ENCODE data around the gene HYAL3. TPM values are rescaled to one million over a fixed set of nuclear protein-coding genes. Genes with fewer than 3 reads are reported as not detected.

Gene HYAL3, protein sequence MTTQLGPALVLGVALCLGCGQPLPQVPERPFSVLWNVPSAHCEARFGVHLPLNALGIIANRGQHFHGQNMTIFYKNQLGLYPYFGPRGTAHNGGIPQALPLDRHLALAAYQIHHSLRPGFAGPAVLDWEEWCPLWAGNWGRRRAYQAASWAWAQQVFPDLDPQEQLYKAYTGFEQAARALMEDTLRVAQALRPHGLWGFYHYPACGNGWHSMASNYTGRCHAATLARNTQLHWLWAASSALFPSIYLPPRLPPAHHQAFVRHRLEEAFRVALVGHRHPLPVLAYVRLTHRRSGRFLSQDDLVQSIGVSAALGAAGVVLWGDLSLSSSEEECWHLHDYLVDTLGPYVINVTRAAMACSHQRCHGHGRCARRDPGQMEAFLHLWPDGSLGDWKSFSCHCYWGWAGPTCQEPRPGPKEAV
- total RNA-seq (2022; extraction: Qiagen RNA extraction): 7.6 to 9.9 TPM (median 8.9 TPM) in 5 replicates

DNA sequence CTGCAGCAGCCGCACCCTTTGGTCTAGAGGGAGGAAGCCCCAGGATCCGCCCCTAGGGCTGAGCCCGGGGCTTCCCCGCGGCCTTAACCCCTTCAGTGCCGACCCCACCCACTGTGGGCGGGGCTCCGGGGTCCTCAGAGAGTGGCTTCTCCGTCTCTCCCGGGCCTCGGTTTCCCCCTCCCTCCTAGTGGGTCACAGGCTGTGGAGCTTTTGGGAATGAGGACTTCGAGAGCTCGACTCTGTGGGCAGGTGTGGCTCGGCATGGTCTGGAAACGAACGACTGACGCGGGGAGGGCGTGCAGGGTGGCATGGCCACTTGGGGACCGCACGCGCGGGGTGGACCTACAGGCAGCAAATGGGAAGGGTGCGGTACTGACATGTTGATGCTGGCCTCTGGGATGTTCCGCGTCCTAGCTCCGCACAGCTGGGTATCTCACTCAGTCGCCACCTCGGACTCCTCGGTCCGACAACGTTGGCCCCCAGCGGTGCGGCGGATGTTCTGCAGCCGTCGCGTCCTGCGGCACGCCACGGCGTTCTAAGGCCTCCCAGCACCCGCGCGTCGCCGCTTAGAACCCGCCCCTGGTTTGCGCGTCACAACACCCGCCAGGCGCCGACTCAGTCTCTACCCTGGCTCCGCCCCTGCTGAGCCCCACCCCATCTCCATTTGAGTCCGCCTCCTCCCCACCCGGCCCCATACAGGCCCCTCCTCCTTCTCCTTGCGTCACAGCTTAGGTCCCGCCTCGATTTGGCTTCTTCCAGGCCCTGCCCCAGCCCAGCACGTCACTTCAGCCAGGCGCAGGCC lies at the start of gene HYAL3, which contains the start of gene NAA80:
Gene HYAL3, minus strand, starts transcription at position 570 of the 802 bp plus-strand sequence. CDS start 3,803 bp downstream, outside the sequence.
Gene NAA80, minus strand, starts transcription at position 570 of the 802 bp plus-strand sequence. CDS start 1,942 bp downstream, outside the sequence.

DNA sequence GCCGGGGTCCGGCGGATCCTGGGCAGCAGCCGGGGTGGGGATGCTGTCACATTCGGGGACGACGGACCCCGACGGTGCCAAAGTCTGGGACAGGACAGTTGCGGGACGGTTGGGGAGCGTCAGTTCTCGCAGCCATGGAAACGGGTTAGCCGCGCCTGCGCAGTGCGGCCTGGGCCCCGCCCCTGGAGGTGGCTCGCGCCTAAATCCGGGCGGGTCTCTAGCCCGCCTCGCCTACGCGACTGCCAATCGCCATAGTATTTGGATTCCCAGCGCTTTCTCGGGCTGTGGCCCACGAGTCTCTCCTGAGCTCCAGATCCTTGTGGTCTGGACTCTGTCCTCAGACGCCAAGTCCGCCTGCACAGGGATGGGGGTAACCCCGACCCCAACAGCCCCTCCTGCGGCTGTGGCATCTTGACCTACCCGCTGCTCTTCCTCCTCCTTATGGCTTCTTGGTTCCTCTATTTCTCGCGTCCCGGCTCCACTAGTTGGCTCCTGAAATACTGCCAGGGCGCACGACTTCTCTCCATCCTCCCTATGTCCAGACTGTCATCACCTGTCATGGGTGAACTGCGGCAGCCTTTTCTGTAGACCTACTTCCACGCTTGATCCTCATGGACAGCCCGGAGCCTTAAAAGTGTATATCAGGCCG lies 46.5 kb upstream of the HYAL3 start, which contains the start of gene ZMYND10:
Gene ZMYND10, minus strand, starts transcription at position 147 of the 649 bp plus-strand sequence. CDS start 153 bp downstream, outside the sequence.

DNA sequence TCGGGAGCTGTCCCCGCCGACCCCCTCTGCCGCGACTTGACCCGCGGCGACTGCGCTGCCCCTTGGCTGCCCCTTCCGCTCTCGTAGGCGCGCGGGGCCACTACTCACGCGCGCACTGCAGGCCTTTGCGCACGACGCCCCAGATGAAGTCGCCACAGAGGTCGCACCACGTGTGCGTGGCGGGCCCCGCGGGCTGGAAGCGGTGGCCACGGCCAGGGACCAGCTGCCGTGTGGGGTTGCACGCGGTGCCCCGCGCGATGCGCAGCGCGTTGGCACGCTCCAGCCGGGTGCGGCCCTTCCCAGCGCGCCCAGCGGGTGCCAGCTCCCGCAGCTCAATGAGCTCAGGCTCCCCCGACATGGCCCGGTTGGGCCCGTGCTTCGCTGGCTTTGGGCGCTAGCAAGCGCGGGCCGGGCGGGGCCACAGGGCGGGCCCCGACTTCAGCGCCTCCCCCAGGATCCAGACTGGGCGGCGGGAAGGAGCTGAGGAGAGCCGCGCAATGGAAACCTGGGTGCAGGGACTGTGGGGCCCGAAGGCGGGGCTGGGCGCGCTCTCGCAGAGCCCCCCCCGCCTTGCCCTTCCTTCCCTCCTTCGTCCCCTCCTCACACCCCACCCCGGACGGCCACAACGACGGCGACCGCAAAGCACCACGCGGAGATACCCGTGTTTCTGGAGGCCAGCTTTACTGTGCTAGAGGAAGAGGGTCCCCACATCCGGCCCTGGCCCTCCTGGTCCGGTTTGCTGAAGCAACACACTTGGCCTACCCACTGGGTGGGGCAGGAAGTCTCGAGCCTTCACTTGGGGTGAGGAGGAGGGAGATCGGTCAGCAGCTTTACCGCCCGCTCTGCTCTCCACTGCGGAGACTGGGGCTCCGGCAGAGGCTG lies 41.5 kb upstream of the HYAL3 start, which contains the start of gene RASSF1:
Gene RASSF1, minus strand, starts transcription at position 389 of the 882 bp plus-strand sequence. Its CDS starts 31 bp downstream, at position 358.

DNA sequence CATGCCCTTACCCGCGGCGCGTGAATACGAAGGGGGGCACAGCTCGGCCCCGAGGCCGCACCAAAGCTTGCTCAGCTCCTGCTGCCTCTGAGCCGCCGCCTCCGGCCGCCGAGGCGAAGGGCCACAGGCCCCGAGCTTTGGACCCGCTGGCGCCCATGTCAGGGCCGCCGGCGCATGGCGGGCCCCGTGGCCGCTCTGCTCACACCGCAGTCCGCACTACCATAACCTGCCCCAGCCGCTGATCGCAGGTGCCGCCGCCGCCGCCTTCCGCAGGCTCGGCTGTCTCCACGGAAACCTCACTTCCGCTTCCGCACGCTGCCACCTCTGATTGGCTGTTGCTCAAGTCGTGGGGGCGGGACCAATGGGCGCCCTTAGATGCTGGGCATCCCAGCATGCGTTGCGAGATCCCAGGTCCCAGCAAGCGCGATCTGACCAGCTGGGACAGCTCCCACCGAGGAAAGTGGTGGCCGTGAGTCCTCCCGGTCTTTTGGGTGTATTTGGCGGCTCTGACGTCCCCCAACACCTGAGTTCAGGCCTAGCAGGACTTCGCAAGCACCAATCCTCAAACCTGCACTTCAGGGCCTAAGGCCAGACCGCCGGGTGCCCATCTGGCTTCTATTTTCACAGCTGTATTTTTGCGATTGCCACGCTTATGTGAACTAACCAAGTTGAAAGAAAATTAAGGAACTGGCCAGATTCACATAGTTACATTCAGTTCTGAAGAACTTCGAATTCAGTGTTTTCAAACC lies 28.9 kb upstream of the HYAL3 start, which contains the start of gene TUSC2:
Gene TUSC2, minus strand, starts transcription at position 281 of the 749 bp plus-strand sequence. Its CDS starts 124 bp downstream, at position 157.

DNA sequence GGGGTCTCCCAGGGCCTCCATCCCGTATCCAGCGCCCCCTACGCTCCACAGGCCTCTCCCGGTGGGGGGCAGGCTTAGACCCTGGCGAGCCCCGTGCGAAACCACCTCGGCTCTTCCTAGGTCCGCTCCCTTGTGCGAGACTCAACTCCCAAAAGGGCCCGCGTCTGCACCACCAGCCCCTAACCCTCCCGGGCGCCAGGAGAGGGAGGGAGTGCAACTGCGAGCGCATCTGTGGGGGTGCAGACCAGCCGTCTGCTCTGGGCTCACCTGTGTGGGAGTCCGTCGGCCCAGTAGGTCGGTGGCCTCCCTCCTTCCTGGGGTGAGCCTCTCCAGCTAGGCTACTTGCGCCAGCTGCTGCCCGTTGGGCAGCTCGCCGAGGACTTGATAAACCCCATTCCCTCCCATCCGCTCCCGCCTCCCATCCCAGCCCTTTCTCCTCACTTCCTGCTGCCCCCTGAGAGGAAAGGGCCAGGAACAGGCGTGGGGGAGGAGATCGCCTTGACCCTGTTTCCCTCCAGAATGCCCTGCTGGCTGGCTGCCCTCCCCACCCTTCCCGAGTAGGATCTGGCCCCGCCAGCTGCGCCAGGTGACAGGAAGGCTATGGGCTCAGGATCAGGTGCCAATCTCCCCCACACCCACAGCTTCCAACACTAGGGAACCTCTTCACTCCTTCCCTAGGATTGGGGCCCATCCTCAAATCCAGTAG lies 23.3 kb upstream of the HYAL3 start, which contains the start of gene HYAL2:
Gene HYAL2, minus strand, starts transcription at position 360 of the 706 bp plus-strand sequence. CDS start 2,256 bp downstream, outside the sequence.

DNA sequence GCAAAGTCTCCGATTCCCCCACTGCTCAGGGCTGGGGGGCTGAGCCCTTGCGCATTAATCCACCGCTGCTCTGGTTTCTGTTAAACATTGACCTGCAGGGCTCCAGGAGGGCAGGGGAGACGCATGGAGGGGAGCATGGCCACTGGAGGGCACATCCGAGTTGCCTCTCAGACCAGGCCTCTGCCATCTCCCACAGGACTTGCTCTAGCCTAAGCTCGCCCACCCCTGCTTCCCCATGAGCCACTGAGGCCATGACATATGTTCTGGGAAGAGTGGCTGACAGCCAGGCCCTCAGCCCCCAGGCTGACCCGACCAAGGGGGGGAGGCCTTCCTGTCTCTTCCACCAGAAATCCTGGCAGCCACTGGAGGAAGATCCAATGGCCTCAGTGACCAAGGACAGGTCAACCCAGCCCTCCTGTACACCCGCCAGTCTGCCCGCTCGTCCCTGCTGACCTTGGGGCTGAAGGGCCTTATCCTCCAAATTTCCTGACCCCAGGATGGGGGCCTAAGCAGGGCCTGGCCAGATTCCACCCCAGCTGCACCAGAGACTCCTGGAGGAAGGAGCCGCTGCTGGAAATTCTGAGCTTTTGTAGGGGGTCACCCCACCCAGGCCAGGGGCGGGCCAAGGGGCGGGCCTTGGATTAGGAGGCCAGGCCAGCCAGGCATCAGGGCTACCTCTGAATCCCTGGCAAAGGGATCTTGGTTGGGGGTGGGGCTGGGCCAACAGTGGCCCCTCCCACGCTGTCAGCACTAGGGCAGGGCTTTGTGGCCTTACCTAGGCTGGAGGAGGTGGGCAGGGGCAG lies 4.0 kb upstream of the HYAL3 start, which contains the start of gene HYAL1:
Gene HYAL1, minus strand, starts transcription at position 562 of the 803 bp plus-strand sequence. CDS start 618 bp downstream, outside the sequence.

DNA sequence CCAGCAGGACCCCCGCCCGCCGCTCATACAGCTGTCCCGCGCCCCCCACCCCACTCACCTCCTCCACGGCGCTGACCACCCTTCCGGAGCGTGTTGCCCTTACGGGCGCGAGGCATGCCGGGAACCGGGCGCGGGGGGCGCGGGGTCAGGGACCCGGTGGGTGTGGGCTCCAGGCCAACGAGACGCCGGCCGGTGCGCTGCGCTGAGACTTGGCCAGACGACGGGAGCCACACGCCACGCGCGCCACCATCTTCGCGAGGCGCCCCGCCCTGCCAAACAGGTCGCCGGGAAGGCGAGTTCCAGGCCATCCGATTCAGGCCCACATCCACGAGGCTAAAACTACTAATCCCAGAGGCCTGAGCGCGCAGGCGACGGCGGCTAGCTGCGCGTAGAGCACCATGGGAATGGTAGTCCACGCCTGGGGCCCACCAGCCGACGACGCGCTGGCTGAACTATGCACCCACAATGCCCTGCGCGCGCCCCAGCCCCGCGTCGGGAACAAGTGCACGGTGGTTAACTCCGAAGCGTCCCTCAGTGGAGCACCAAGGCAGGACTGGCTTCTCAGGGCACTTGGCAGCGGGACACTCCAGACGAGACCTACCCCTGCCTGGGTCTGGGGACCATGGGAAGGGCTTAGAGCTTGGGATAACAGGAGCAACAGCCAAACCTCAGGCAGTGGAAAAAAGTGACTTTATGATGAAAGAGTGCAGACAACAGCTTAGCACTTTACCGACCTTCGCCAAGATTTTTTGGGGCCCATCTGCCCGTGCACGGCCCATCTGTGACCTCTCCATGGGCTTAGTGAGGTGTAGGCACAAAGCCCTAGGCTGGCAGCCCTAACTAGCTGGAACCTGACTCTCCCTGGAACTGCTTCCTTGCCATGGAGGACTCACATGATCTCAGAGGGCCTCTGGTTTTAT lies 6.8 kb downstream of the HYAL3 start, which contains the start of gene IFRD2:
Gene IFRD2, minus strand, starts transcription at position 271 of the 920 bp plus-strand sequence. Its CDS starts 155 bp downstream, at position 116.

DNA sequence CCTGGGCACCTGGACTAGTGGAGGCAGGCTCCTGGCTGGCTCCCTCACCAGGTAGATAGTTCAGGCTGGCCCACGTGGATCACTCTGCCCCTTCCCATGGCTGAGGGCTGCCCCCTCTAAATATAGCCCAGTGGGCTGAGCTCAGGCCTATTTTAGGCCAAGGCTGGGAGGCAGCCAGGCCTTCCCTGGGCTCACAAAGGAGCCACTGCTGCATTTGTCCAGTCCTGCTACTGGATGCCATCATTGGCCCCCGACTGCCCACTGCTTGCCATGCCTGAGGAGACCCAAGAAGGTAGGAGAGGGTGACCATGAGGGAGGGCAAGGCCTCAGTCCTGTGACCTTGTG lies 20.4 kb downstream of the HYAL3 start, which contains the start of gene LSMEM2:
Gene LSMEM2, plus strand, starts transcription at position 208 of the 345 bp plus-strand sequence. Its CDS starts 27 bp downstream, at position 235.

DNA sequence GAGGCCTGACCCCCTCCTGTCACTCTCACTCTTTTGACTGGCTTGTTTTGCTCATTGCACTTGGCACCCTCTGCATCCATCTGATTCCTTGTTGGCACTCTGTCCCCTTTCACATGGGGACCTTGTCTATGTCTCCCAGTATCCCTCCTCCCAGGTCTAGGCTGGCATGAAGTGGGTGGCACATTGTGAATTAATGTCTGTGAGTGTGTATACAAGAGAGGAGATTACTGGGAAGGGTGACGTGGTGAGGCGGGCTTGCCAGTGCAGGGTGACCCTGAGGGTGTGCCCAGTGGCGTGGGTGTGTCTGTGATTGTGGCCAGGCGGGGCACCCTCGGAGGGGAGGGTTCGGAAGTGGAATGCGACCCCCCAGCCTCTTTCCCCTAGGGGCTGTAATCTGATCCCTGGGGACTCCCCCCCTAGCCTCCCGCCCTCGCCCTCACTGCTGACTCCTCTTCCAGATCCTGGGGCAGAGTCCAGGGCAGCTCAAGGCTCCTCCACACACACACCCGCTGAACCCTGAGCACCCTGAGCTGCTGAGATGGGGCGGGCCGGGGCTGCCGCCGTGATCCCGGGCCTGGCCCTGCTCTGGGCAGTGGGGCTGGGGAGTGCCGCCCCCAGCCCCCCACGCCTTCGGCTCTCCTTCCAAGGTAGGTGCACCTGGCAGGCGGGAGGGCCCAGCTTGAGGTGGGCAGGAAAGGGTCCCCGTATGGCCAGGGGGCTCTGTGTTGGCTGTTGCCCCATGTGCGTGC lies 30.3 kb downstream of the HYAL3 start, which contains the start of gene SEMA3B:
Gene SEMA3B, plus strand, starts transcription at position 445 of the 749 bp plus-strand sequence. Its CDS starts 94 bp downstream, at position 539.

Other genes with a start within 250 kb of the HYAL3 start
- gene RBM5, start 210.5 kb downstream of the HYAL3 start, total RNA-seq (2022; extraction: Qiagen RNA extraction): 30.5 to 38.4 TPM (median 34.6 TPM) in 5 replicates
- 12.7 to 20.4 TPM (median 16.9 TPM) in 5 replicates for gene SEMA3F, start 144.1 kb downstream of the HYAL3 start, total RNA-seq (2022; extraction: Qiagen RNA extraction)
- 0.21 TPM in 1 of 5 replicates, not detected in the others for gene GNAT1, start 107.8 kb downstream of the HYAL3 start, total RNA-seq (2022; extraction: Qiagen RNA extraction)
- gene SLC38A3, start 94.1 kb downstream of the HYAL3 start, total RNA-seq (2022; extraction: Qiagen RNA extraction): 0.10 to 0.12 TPM (median 0.12 TPM) in 3 of 5 replicates, not detected in the others
- 40.7 to 48.2 TPM (median 44.0 TPM) in 5 replicates for gene GNAI2, start 63.2 kb downstream of the HYAL3 start, total RNA-seq (2022; extraction: Qiagen RNA extraction)
- gene SEMA3B, start 30.3 kb downstream of the HYAL3 start, total RNA-seq (2022; extraction: Qiagen RNA extraction): 6.0 to 9.4 TPM (median 6.2 TPM) in 5 replicates
- 0.07 to 0.10 TPM in 2 of 5 replicates, not detected in the others for gene LSMEM2, start 20.3 kb downstream of the HYAL3 start, total RNA-seq (2022; extraction: Qiagen RNA extraction)
- gene IFRD2, start 7.0 kb downstream of the HYAL3 start, total RNA-seq (2022; extraction: Qiagen RNA extraction): 74.0 to 96.1 TPM (median 89.5 TPM) in 5 replicates
- gene NAA80, start within 50 bp of the HYAL3 start, total RNA-seq (2022; extraction: Qiagen RNA extraction): 4.4 to 7.6 TPM (median 6.9 TPM) in 5 replicates
- 0.30 to 0.69 TPM (median 0.47 TPM) in 5 replicates for gene HYAL1, start 4.2 kb upstream of the HYAL3 start, total RNA-seq (2022; extraction: Qiagen RNA extraction)
- 25.0 to 32.7 TPM (median 30.7 TPM) in 5 replicates for gene HYAL2, start 23.3 kb upstream of the HYAL3 start, total RNA-seq (2022; extraction: Qiagen RNA extraction)
- gene TUSC2, start 28.8 kb upstream of the HYAL3 start, total RNA-seq (2022; extraction: Qiagen RNA extraction): 23.4 to 39.4 TPM (median 37.3 TPM) in 5 replicates
- gene RASSF1, start 41.4 kb upstream of the HYAL3 start, total RNA-seq (2022; extraction: Qiagen RNA extraction): 16.8 to 20.2 TPM (median 19.1 TPM) in 5 replicates
- 0.79 to 1.7 TPM (median 1.1 TPM) in 5 replicates for gene ZMYND10, start 46.3 kb upstream of the HYAL3 start, total RNA-seq (2022; extraction: Qiagen RNA extraction)
- gene NPRL2, start 51.4 kb upstream of the HYAL3 start, total RNA-seq (2022; extraction: Qiagen RNA extraction): 12.2 to 13.4 TPM (median 13.4 TPM) in 5 replicates
- gene CYB561D2, start 51.5 kb upstream of the HYAL3 start, total RNA-seq (2022; extraction: Qiagen RNA extraction): 14.2 to 21.5 TPM (median 19.1 TPM) in 5 replicates
- gene TMEM115, start 60.1 kb upstream of the HYAL3 start, total RNA-seq (2022; extraction: Qiagen RNA extraction): 42.7 to 49.1 TPM (median 47.0 TPM) in 5 replicates
- gene CACNA2D2, start 204.2 kb upstream of the HYAL3 start, total RNA-seq (2022; extraction: Qiagen RNA extraction): 0.48 to 0.61 TPM (median 0.59 TPM) in 5 replicates